Heart left ventricle (tissue), 16 donors: ENCODE results near the gene ANKRD45. TPM values are rescaled to one million over a fixed set of nuclear protein-coding genes. Genes with fewer than 3 reads are reported as not detected.
"Not testable (repeated sequence)": the region's sequence is repeated elsewhere in the genome, so short reads cannot be mapped to it uniquely, and the experiment has no call there.

Source experiments
- ATAC-seq, 4 donors: fragments of 200-7000 bp; cut with Tn5 transposase; one replicate each; pipeline ENCODE4 v1.9.1; 2020 to 2022; ENCODE audit warnings: moderate library complexity in 4 of 4, mild to moderate bottlenecking in 3 of 4, moderate number of reproducible peaks in 1 of 4
- DNase-seq, 5 donors: peaks; one replicate each; pipeline ENCODE4 v3.0.0-alpha.2; 2020
- H3K27ac ChIP-seq, 12 donors: fragments of 200-600 bp; sonication (generic) in 4 of 12; one replicate each; pipeline versions ENCODE4 v1.5.0 to v1.8.0; 2016 to 2022; ENCODE audit warnings: mild to moderate bottlenecking in 2 of 12
- H3K27me3 ChIP-seq, 9 donors: fragments of 200-600 bp; sonication (generic) in 2 of 9; one replicate each; pipeline versions ENCODE4 v1.5.1 to v1.8.0; 2016 to 2022; ENCODE audit warnings: mild to moderate bottlenecking in 3 of 9
- H3K36me3 ChIP-seq, 9 donors: fragments of 200-600 bp; sonication (generic) in 2 of 9; one replicate each; pipeline versions ENCODE4 v1.5.0 to v1.8.0; 2018 to 2022; ENCODE audit warnings: mild to moderate bottlenecking in 2 of 9
- H3K4me1 ChIP-seq, 12 donors: fragments of 200-600 bp; sonication (generic) in 4 of 12; one replicate each; pipeline versions ENCODE4 v1.5.0 to v1.8.0; 2016 to 2022; ENCODE audit warnings: mild to moderate bottlenecking in 3 of 12
- H3K4me3 ChIP-seq, 12 donors: fragments of 200-600 bp; sonication (generic) in 4 of 12; one replicate each; pipeline versions ENCODE4 v1.5.0 to v1.8.0; 2017 to 2022; ENCODE audit warnings: mild to moderate bottlenecking in 9 of 12, moderate library complexity in 4 of 12
- H3K9me3 ChIP-seq, 12 donors: fragments of 200-600 bp; sonication (generic) in 4 of 12; one replicate each; pipeline versions ENCODE4 v1.5.0 to v1.8.0; 2016 to 2022; ENCODE audit warnings: mild to moderate bottlenecking in 1 of 12
- POLR2A ChIP-seq, 2 donors: fragments of 450-650 bp; IDR thresholded peaks; one replicate each; pipeline ENCODE4 v1.6.1; 2017; ENCODE audit warnings: antibody characterized with exemption in 2 of 2, mild to moderate bottlenecking in 2 of 2, moderate library complexity in 2 of 2
- WGBS, 4 donors: extraction: QIAGEN DNeasy Blood & Tissue Kit in 2 of 4; methylation state at CpG; one replicate each; pipeline versions ENCODE4 v1.1.5 to v1.1.7; 2013 to 2018; 5-methylcytosine and 5-hydroxymethylcytosine counted together
- intact Hi-C, 10 donors: fragments of 100-400 bp; cut with DNase I; formaldehyde crosslinking; loops; one replicate each; pipeline versions ENCODE4 v1.11.1 to v1.14.2; 2022
- polyA plus RNA-seq, 2 donors: library from polyadenylated mRNA; stranded (reverse); fragments of 200-250 nt; gene quantifications; one replicate each; pipeline ENCODE4 v1.2.3, GENCODE V29; 2013
- total RNA-seq, 9 donors: library from RNA; depleted of rRNA in 2 of 9; stranded (reverse); fragments of >200 nt in 2 of 9; fragmentation: NEBNext Ultra II Directional in 3 of 9; extraction: Animal tissue kit (Norgen Biotek cat#: 25700) in 3 of 9; gene quantifications; one replicate each; pipeline versions ENCODE4 v1.1.0 to v1.2.4, GENCODE V29; 2016 to 2023
- TF ChIP-seq, protein P1 (sequence below), 12 donors: fragments of 200-600 bp; sonication (generic) in 4 of 12; IDR thresholded peaks; one replicate each; pipeline versions ENCODE4 v1.5.0 to v1.8.0; 2018 to 2022; ENCODE audit warnings: antibody characterized with exemption in 12 of 12, mild to moderate bottlenecking in 5 of 12
- donor health status: ischemic (EF 13 %, LVEDD 7.1; RV severe dilation, severe dysfunction).
- donor health status: healthy with polysubstance abuse.
- donor health status: DM: no; HTN: yes; CAD: no.
- donor health status: DM: no; HTN: no; CAD: no.
- donor health status: ischemic (EF 25% LVEDD 6.9; RV normal size, moderate dysfunction).
- donor health status: ischemic (EF 25% LVEDD 5.7; RV mildly dilated, moderate dysfunction).
- donor health status: healthy.
- donor health status: DM: yes; HTN: yes; CAD: no.
- donor health status: ischemic (EF 35%, LVEDD 5.7; RV mildly dilated, moderate dysfunction).
- donor health status: nonischemic (EF 11% LVEDD 7.7; RV severe dilation, severe dysfunction).
- donor health status: DM: yes; HTN: yes; CAD: no.
- donor health status: PGD.
- donor health status: ischemic (EF 29% LVEDD 5.4; RV normal size, mild dysfunction).
- donor health status: nonischemic (EF 23%, LVEDD 6.1; RV moderate dilation, normal function).

The ANKRD45 gene
- total and polyA plus RNA-seq, 11 donors = 0.18 to 0.27 (median 0.25) TPM; not detected in 6

DNA sequence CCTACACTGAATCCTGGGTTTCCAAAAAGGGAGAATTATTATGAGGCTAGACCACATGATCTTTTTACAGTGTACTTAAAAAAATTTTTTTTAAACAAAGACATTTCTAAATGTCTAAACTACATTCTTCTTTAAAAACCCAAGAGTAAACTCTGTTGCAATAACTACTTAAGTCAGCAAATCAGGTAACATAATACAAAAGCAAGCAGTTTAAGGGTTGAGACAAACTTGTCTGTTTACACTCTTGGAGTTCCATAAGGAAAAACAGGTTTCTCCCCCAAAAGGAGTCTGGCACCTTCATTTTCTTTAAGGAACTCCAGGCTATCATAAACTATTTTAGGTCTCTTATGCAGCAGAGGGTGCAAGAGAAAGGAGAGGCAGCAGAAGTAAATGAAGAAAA lies 12.5 kb upstream of the ANKRD45 start:
- Histone ChIP-seq H3K4me3 (no peak overlapping the region), H3K4me1 (no peaks in the 10 kb centered on the region), H3K27ac (peak overlapping the region in 1 of 12 donors; percentile 24), H3K36me3 (no peaks in the 10 kb centered on the region), H3K9me3 (peaks cover 0 to 16% (median 0%) of the 10 kb centered on the region in 12 donors), H3K27me3 (no peaks in the 10 kb centered on the region)
- no peak for TF ChIP-seq POLR2A (IDR thresholded peaks at IDR 0.05)
- TF ChIP-seq, protein P1, sequence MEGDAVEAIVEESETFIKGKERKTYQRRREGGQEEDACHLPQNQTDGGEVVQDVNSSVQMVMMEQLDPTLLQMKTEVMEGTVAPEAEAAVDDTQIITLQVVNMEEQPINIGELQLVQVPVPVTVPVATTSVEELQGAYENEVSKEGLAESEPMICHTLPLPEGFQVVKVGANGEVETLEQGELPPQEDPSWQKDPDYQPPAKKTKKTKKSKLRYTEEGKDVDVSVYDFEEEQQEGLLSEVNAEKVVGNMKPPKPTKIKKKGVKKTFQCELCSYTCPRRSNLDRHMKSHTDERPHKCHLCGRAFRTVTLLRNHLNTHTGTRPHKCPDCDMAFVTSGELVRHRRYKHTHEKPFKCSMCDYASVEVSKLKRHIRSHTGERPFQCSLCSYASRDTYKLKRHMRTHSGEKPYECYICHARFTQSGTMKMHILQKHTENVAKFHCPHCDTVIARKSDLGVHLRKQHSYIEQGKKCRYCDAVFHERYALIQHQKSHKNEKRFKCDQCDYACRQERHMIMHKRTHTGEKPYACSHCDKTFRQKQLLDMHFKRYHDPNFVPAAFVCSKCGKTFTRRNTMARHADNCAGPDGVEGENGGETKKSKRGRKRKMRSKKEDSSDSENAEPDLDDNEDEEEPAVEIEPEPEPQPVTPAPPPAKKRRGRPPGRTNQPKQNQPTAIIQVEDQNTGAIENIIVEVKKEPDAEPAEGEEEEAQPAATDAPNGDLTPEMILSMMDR (IDR thresholded peaks at IDR 0.05) = no peak
- intact Hi-C loops = no loop called here
- no peak for DNase-seq
- no peak for ATAC-seq

DNA sequence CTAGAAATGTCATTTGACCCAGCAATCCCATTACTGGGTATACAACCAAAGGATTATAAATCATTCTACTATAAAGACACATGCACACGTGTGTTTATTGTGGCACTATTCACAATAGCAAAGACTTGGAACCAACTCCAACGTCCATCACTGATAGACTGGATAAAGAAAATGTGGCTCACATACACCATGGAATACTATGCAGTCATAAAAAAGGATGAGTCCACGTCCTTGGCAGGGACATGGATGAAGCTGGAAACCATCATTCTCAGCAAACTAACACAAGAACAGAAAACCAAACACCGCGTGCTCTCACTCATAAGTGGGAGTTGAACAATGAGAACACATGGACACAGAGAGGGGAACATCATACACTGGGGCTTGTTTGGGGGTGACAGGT lies 10.5 kb upstream of the ANKRD45 start:
- H3K27ac ChIP-seq, intact Hi-C loops, ATAC-seq, H3K4me3 ChIP-seq, H3K27me3 ChIP-seq, DNase-seq, H3K36me3 ChIP-seq, H3K4me1 ChIP-seq: not testable (repeated sequence)
- H3K9me3 ChIP-seq = peaks cover 0 to 16% (median 0%) of the 10 kb centered on the region in 12 donors
- 80 to 92% (median 86%) methylated on average over 5 of the region's 5 CpGs for WGBS, 4 donors

DNA sequence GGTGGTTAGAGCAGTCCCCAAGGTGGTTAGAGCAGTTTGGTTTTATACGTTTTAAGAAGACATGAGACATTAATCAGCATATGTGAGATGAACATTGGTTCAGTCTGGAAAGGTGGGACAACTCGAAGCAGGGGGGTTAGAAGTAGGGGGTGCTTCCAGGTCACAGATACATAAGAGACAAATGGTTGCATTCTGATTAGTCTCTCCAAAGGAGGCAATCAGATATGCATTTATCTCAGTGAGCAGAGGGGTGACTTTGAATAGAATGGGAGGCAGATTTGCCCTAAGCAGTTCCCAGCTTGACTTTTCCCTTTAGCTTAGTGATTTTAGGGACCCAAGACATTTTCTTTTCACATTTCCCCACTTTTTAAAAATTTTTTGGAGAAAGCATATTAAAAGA lies 4.8 kb upstream of the ANKRD45 start:
- H3K4me3 ChIP-seq, H3K9me3 ChIP-seq, H3K4me1 ChIP-seq, H3K36me3 ChIP-seq, DNase-seq, H3K27ac ChIP-seq, intact Hi-C loops, ATAC-seq: not testable (repeated sequence)
- 62 to 89% (median 74%) methylated on average over 2 of the region's 2 CpGs for WGBS, 4 donors
- peaks cover 0 to 16% (median 3%) of the 10 kb centered on the region in 9 donors for H3K27me3 ChIP-seq

DNA sequence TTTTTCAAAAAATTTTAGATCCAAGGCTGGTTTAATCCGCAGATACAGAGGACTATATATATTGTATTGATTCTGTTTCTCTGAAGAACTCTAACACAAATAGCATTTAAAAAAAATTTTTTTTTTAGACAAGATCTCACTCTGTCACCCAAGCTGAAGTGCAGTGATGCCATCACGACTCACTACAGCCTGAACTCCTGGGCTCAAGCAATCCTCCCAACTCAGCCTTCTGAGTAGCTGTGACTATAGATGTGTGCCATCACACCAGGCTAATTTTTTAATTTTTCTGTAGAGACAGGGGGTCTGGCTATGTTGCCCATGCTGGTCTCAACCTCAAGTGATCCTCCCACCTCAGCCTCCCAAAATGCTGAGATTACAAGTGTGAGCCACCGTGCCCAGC lies 3.0 kb downstream of the ANKRD45 start:
- H3K4me1 ChIP-seq = peaks cover 0 to 12% (median 7%) of the 10 kb centered on the region in 12 donors
- WGBS, 4 donors = 87 to 95% (median 94%) methylated on average over 3 of the region's 3 CpGs
- intact Hi-C loops = no loop called here
- ATAC-seq (no peak), DNase-seq (no peak)
- no peaks in the 10 kb centered on the region for H3K9me3 ChIP-seq
- H3K4me3 ChIP-seq = no peak overlapping the region
- H3K27ac ChIP-seq = no peak overlapping the region
- H3K36me3 ChIP-seq = no peaks in the 10 kb centered on the region
- TF ChIP-seq, protein P1 (IDR thresholded peaks at IDR 0.05) = no peak
- no peak for TF ChIP-seq POLR2A (IDR thresholded peaks at IDR 0.05)
- H3K27me3 ChIP-seq = peaks cover 0 to 17% (median 6%) of the 10 kb centered on the region in 9 donors

DNA sequence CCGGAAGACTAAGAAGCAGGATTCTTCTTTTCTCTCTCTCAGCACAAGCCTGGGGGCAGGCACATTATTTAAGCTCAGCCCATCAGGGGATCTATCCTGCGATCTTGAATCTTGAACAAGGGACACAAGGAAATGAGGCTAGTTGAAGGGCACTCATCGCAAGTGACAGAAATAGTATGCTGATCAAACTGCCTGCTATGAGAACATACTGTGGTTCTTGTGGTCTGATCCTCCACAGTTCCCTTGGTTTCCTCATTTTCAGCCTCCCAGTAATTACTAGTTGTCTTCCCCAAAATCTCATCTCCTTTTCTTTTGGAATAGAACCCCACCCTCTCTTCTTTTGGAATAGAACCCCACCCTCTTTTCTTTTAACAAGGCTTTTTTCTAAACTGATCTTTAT lies 6.5 kb downstream of the ANKRD45 start:
- ATAC-seq = no peak
- Histone ChIP-seq H3K27ac (no peak overlapping the region), H3K4me1 (no peaks in the 10 kb centered on the region), H3K4me3 (no peak overlapping the region), H3K9me3 (no peaks in the 10 kb centered on the region), H3K36me3 (no peaks in the 10 kb centered on the region), H3K27me3 (no peaks in the 10 kb centered on the region)
- TF ChIP-seq POLR2A (IDR thresholded peaks at IDR 0.05) = no peak
- TF ChIP-seq, protein P1 (IDR thresholded peaks at IDR 0.05) = no peak
- DNase-seq = no peak
- 75 to 87% (median 82%) methylated on average over 3 of the region's 3 CpGs for WGBS, 4 donors
- intact Hi-C loops = no loop called here
